HG02884 (cell line): ENCODE data around the gene LHFPL6.

Experiments used
- ATAC-seq: cut with Tn5 transposase; IDR thresholded peaks from one replicate; pipeline ENCODE4 v1.9.1; 2021; ENCODE audit warnings: mild to moderate bottlenecking, moderate library complexity; ENCODE audit not compliant: unreplicated experiment

Gene LHFPL6

GRCh38 chr13:39602614-39603366 lies at the start of gene LHFPL6:
Gene LHFPL6, minus strand, starts transcription at chr13:39603193.
- peak; percentile 95 for ATAC-seq

GRCh38 chr13:39646122-39646521 lies 43.1 kb upstream of the LHFPL6 start:
- ATAC-seq = no peak

DNA sequence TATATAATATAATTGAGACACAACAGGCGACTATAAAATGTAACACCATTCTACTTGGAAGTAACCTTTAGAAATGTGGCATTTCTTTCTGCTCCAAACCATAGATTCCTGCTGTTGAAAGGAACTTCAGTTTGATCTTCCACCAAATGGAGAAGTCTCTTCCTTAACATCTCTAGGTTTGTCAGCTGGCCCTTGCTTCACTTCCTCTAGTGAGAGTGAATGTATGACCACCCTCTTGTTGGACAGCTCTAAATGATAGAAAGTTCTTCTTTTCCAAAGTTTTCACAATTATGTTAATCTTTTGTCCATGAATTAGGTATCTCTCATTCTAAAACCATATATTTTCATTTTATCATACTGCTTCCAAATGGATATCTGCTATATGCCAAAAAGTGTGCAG lies 38.7 kb upstream of the LHFPL6 start:
- ATAC-seq = no peak

DNA sequence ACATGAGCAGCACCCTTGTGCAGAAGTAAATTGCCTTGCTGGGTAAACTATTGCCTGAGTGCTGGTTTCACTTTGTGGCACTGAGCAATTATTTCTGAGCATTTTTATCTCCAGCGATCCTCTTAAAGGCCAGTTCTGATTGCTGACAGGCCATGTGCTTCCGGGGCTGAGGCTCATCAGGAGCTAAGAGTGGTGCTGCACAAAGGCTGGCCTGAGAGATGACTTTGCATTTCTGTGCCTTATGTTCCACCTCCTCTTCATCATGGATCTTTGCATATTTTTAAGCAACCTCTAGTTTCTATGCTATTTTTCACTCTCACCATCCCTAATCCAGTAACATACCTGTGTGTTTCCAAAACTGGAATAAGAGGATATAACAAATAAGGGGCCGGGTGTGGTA lies 34.9 kb upstream of the LHFPL6 start:
- ATAC-seq = no peak

DNA sequence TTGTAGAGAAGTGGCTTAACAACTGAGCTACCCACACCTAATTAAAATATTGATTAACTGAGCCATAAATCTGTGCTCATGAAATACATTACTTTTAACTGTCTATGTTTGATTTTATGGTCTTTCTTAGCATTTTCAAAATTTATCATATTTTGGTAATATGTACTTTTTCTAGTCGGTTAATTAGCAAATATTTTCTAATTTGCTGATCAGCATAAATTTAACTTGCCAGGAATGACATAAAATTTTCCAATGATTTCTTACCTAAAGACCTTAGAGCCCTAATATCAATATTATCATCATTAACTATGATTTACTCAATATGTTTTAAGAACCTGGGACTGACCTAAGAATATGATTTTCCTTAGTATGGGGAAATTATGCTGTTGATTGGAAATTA lies 32.6 kb upstream of the LHFPL6 start:
- ATAC-seq = no peak

DNA sequence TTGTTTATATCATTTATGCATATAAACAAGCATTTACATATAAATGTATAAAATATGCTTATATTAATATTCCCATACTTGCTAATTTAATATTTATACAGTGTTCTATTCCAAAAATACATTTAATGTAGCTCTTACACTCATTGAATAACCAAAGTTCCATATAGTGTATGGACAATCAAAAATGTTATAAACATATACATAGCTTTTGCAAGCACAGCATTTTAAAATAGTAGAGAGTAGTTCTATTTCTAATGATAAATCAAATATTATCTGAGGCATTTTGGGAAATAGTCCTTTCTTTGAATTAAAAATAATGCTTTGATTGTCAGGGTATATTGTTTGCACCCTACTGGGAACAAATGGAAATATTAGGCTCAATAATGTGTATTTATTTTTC lies 30.0 kb upstream of the LHFPL6 start:
- ATAC-seq = no peak

- no peak for ATAC-seq
These were observed 28.3 kb upstream of the LHFPL6 start for GRCh38 chr13:39631307-39631706.

DNA sequence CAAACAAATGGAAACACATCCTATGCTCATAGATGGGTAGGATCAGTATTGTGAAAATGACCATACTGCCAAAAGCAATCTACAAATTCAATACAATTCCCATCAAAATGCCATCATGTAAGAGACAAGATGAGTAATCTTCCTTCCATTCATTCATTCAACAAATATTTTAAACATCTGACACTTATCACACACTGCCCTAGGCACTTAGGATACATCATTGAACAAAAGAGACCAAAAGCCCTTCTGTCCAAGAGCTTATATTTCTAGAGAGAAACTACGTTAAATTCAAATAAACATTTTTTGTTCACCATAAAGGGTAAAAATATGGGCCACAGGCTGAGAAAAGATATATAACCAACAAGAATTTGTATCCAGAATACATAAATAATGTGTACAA lies 20.5 kb upstream of the LHFPL6 start:
- ATAC-seq = no peak

DNA sequence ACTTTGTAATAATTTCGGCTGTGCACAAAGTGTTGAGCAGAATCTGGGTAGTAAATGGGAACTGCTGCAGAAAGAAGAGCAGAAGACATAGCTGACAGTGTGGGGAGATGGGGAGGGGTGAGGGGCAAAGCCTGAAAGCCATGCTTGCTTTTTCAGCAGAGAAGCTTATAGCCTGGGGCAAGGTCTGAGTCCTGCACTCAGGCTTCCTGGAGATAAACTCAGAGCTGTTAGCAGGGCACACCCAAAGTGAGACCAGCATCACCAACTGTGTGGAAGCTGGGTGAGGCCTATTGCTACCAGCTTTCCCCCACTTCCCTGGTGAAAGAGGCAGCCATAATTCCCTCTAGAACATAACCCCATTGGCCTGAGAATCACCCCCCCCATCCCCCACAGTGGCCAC lies 15.6 kb upstream of the LHFPL6 start:
- no peak for ATAC-seq

- ATAC-seq = peak; percentile 78
These were observed 13.2 kb upstream of the LHFPL6 start for GRCh38 chr13:39616087-39616694.

GRCh38 chr13:39612023-39612637 lies 9.1 kb upstream of the LHFPL6 start:
- no peak for ATAC-seq

DNA sequence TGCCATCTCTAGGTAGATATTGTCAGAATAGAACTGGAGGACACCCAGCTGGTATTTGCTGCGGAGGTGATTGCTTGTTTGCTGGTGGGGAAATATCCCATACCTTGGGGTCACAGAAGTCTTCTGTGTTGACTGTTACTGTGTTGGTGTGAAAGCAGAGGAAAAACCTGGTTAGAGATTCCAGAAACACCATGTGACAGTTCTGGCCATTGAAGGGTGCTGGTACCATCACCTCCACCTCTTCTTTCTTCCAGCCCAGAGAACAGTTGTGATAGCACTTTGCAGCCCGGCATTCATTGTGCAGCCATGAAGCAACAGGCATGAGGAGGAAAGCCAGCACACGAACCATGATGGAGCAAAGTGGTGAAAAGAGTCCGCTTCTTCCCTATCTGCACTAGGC lies 4.9 kb upstream of the LHFPL6 start:
- no peak for ATAC-seq

- no peak for ATAC-seq
These were observed 2.8 kb upstream of the LHFPL6 start for GRCh38 chr13:39605677-39606320.

- no peak for ATAC-seq
These were observed 1.8 kb upstream of the LHFPL6 start for GRCh38 chr13:39604756-39605155.

DNA sequence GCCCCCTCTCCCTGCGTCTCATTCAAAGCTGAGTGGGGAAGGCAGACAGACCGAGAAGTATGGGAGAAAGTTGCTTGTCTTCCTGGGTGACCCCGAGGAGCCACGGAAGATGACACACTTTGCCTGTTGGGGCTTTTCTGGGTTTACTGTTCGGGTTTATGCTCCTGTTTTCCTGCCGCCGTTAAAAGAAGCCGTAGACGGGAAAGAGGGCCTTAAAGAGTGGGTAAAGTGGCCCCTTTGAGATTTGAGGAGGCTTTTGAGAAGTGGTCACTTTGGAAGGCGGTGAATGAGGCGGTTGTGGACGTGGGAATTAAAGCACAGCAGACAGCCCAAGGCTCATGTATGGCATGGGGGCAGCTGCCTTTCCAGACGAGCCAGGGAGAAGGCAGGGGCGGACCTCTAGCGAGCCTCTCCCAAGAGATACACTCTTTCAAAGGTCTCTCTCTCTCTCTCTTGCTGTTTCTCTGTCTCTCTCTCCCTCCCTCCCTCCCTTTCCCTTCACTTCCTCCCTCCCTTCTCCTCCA lies 493 bp upstream of the LHFPL6 start:
- peak; percentile 43 for ATAC-seq

- peak; percentile 15 for ATAC-seq
These were observed 748 bp downstream of the LHFPL6 start for GRCh38 chr13:39602277-39602613.

GRCh38 chr13:39601636-39602035 lies 1.4 kb downstream of the LHFPL6 start:
- ATAC-seq = no peak

DNA sequence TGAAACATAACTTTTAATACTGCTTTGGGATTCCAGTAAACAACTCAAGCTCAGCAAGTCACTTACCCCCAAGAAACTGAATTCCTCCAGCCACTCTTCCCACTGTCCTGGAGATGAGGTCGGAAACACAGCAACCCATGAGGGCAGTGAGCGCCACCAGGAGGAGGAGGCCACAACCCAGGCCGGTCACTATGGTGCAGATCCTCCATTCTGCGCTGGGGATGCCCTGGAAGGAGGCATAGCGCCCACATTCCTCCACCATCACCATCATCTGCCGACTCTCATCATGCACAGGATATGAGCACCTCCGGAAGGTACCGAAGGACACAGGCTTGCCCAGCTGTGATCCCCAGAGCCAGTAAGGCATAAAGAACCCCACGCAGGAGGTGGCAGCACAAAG lies 2.2 kb downstream of the LHFPL6 start:
- no peak for ATAC-seq

DNA sequence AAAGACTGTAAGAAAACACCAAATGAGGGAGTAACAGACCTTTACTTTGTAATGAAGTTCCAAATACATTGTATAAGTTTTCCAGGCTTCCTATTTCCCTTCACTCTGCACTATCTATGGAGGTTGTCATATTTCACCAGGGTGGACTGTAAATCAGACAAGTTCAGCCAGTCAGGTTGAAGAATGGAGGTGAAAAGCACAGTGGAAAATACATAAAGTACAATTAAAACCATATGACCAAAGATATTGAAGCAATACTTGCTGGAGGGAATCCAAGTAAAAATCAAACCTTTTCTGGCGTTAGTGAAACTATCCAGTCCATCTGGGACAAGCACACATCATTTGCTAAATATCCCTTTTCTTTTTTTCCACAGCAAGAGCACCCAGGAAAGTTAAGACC lies 3.2 kb downstream of the LHFPL6 start:
- no peak for ATAC-seq

DNA sequence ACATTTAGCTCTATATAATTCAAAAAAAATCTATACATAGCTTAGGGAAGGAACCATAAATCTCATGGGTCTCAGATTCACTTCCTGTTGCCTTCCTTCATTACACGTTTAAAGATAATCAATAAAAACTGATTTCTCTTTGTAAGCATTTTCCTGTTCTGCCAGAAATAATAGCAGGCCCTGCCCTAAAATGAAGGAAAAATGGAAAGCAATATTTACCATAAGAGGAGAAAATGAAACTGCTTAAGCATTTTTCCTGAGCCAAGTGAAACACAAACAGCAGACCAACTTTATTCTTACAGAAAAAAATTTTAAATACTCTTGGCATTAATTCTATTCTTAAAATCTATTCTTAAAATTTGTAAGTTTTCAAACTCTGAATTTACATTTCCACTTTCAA lies 4.0 kb downstream of the LHFPL6 start:
- ATAC-seq = no peak

DNA sequence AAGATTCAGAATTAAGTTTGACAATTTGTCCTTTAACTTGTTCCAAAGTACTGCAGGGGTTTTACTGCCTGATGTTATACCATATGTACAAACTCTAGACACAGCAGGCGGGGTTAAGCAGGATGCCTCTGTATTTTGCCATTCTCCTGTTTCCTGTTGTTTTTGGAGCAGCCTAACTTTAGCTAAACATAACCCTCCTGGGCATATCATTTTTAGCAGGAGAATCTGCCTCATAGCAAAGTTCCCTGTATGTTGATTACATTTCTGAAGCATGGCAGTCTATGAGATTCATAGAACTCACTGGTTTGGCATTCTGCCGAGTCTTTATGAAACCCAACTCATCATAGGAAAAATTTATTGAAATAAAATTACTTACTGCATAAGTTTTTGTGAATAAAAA lies 5.2 kb downstream of the LHFPL6 start:
- ATAC-seq = no peak

GRCh38 chr13:39596685-39597084 lies 6.3 kb downstream of the LHFPL6 start:
- ATAC-seq = no peak
